HPDE6-E6E7 (cell line): ENCODE data around the gene JUND.

ENCODE experiments used
- DNase-seq: peaks from one replicate; pipeline ENCODE4 v3.0.0; 2011; ENCODE audit warnings: missing footprints; ENCODE audit errors: extremely low spot score

JUND gene

DNA sequence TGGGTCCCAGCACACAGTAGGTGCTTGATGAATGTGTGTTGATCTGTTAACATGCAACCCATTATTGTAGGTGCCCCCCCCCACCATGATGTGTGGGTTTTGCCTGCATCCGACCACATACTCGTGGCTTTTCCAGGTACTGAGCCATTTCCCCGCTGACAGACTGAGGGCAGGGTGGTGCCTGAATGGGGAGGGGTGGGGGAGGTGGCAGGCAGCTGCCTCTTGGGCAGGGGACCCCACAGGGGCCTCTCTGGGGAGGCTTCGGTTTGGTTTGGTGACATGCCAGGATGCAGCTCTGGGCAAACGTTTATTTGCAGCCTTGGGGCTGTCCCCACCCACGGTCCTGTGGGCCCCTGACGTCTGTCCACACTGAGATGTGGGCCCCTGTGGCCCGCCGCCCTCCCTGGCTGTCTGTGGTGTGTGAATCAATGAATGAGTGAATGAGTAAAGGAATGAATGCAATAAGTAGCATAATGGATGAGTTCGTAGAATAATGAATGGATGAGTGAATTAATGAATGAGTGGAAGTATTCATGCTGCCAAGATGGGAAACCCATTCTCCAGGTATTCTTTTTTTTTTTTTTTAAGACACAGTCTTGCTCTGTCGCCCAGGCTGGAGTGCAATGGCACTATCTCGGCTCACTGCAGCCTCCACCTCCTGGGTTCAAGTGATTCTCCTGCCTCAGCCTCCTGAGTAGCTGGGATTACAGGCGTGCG is 9.0 kb upstream of the JUND start:
- no peak for DNase-seq

DNA sequence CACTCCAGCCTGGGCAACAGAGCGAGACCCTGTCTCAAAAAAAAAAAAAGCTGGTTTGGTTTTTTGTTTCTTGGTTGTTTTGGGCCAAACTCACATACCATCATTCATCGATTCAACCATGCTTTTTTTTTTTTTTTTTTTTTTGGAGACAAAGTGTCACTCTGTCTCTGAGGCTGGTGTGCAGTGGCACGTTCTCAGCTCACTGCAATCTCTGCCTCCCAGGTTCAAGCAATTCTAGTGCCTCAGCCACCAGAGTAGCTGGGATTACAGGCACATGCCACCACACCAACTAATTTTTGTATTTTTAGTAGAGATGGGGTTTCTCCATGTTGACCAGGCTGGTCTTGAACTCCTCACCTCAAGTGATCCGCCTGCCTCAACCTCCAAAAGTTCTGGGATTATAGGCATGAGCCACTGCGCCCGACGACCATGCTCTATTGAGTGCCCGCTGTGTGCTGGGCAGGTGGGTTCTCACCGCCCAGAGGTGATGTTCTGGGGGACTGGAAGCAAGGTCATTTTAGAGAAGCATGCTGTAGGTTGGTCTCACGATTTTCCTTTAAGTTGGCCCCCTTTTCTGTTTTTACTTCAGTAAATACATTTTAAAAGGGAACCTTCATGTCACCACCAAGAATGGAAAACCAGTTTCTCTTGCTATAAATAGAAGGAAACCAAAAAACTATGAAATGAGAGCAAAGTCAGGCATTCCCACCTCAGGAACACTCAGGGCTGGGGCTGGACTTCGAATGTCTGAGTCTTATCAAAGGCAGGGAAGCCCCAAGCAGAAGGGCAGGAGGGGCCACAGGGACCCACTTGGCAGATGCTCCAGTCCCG is 8.3 kb upstream of the JUND start:
- DNase-seq, result no peak

DNA sequence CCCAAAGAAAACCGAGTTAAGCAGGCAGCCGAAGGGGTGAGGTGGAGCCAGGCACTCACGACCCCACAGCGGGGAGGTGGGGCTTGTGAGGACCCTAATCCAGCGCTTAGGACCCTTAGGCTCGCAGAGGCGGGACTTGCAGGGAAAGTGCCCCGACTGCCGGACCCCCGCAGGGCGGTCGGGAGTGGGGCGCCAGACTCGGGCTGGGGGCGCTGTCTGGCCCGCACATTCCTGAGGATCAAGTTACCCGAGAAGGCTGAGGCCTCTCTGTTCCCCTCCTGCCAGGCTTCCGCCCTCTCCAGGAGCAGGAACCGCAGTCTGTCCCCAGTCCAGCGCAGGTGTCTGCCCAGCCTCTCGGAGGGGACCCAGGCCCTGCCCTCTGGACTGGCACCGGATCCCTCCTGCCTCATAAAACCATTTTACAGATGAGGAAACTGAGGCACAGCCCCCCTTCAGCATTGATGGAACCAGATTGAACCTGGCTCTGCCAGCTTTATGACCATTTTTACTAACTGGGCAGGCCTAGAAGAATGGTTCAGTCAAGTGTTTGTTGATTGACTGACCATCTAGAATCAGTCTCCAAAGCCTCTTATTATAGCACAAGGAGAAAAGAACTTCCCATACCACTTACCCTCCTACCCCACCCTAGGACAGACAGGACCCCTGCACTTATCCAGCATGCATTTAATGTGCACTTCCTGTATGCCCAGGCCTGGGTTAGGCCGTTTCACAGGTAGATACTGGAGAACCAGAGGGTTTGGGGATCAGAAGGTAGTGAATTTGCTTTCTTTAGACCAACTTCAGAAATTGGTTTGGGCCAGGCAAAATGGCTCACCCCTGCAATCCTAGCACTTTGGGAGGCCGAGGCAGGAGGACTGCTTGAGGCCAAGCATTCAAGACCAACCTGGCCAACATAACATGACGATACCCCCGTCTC is 6.7 kb upstream of the JUND start:
- no peak for DNase-seq

DNA sequence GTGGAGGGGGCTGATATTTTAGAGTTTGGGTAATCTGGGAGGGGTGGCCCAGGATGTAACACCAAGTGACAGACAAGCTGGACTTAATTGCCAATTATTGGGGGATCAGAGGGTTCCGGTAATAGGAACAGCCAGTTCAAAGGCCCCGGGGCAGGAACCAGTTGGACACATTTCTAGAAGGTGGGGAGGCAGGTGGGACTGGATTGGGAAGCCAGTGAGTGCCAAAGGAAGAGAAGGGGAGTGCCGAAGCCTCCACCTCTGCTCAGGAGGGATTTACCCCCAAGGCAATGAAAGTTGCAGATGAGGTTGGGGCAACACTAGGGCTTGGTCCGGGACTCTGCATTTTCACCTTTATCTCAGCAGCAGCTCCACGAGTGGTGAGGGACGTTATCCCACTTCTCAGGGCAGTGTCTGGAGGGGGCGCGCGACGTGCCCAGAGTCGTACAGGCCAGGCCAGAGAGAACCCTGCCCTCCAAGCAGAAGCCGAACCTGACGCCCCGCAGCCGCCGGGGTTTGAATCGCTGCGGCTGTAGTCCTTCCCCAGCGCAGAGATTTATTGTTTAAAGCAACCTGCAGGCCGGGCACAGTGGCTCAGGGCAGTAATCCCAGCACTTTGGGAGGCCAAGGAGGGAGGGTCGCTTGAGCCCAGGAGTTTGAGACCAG is 5.7 kb upstream of the JUND start:
- no peak for DNase-seq

DNA sequence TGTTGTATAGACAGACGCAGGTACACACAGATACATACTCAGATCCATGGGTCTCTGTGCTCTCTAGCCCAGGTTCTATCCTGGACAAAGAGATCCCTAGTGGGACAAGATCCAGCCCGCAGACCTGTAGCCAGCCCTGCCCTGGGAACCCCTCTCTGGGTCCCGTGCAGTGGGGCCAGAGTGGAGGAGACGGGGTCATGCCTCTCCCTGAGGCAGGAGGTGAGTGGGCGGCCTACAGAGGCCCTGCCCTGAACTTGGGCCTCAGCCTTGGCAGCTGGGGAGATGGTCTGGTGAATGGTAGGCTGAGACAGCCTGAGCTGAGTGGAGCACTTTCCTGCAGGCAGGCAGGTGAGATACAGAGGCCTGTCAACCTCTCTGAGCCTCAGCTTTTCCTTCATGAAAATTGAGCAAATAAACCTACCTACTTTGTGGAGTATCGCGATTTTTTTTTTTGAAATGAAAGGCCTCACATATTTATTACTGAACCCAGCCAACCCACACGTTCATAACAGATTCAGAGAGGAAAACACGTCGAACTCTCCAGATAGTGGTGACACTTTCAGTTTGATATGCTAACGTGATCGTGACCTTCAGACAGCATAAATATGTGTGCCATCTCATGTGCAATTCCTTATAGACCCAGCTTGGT is 3.4 kb upstream of the JUND start:
- DNase-seq, result no peak

GRCh38 chr19:18283338-18283737 is 1.9 kb upstream of the JUND start:
- DNase-seq, result no peak

DNA sequence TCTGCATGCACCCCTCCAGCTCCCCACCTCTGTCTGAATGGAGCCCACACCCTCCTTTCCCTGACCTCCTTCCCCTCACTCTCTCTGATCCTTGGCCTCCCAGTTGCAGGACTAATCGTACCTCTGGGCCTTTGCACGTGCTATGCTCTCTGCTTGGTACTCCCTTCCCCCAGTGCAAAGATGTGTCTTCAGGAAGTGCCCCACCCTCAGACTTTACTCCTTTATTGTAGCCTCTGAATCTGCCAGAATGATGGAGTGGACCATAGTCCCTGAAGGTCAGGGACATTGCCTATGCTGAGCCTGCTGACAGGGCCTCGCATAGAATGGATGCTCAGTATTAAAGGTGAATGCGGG is 1.3 kb upstream of the JUND start:
- DNase-seq, result no peak

- DNase-seq, result no peak
Observed at GRCh38 chr19:18282021-18282787, 782 bp upstream of the JUND start.

- DNase-seq, result no peak
Observed at GRCh38 chr19:18280247-18281081, 958 bp downstream of the JUND start.

DNA sequence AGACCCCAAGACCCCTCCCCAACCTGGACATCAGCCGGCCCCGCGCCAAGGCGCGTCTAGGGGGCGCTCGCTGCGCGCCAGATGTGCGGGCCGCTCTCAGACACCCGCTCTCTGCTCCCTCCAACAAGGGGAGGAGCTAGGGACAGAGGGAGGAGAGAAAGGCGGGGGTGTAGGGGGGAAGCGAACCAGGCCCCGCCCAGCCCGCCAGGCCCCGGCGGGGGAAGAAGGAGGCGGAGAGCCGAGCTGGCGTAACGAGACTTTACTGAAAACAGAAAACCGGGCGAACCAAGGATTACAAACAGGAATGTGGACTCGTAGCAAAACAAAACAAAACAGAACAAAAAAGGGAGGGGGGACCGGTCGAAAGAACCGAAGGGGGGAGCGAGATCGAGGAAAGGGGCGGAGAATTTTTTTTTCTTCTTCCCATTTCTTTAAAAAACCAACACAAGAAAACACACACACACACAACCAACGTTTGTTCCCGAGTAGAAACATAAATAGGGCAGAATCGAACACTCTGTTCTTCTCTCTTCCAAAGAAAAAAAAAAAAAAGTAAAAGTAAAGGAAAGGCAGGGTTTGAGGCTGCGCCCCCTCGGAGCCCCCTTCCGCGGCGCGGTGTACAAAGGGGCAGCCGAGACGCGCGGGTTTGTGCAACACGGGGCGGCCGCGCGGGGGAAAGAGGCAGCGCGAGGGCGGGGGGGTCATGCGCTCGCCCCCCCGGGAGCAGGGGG is 1.7 kb downstream of the JUND start:
- DNase-seq, result no peak

DNA sequence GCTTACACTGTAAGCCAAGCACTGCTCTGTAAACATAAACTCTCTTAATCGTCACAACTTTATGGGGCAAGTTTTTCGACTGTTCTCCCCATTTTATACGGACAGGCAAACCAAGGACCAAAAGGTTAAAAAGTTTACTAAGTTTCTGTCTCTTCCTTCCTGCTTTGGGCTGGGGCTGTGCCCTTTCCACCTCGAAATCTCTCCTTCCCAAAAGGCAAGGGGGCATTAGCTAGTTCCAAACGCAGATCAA is 2.2 kb downstream of the JUND start:
- DNase-seq, result no peak

DNA sequence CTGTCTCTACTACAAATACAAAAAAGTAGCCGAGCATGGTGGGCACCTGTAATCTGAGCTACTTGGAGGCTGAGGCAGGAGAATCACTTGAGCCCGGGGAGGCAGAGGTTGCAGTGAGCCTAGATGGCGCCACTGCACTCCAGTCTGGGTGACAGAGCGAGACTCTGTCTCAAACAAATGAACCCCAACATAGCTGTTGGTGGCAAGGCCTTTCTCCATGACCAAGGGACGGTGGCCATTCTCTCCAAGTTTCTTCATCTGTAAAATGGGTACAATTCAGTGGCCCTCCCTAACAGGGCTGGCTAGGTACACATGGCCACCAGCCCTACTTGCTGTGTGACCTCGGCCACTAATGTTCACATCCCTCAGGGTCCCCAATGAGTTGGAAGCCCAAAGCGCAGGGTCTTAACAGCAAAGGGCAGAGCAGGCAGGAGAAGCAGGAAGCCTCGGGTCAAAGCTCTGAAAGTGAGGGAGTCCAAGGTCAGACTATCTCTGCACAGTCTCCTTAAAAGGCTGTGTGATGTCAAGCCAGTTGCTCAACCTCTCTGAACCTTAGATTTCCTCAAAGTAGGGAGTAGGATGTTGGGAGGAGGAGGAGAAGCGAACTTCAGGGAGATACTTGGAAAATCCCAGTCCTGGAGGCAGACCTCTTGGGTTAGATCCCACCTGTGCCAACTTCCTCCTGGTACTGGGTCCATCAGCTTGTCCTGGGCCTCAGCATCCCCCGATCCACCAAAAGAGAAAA is 2.7 kb downstream of the JUND start:
- DNase-seq, result no peak

GRCh38 chr19:18274781-18275356 is 6.6 kb downstream of the JUND start:
- DNase-seq, result no peak

DNA sequence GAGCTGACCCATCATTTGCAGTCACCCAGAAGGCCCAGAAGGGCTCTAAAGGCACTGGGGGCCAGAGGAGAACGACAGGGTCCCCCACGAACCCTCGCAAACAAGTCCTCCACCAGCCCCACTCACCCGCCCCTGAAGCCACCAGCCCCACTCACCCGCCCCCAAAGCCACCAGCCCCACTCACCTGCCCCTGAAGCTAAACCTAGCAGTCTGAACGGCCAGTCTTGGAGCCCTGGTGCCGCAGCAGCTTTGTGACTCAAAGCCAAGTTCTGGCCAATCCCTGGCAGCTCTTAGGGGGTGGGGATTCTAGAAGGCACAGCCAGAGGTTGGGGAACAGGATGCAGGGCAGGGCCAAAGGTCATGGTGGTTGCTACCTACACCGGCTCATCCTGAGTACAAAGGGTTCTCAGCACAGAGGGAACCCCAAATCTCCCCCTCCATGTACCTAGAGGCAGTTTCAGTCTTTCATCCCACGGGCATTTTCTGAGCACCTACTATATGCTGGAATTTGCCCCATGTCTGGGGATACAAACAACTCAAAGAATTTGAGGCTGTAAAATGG is 7.1 kb downstream of the JUND start, which contains the start of gene IQCN:
Gene IQCN, minus strand, starts transcription at position 234 of the 562 bp plus-strand sequence. CDS start 4,974 bp downstream, outside the sequence.
- DNase-seq, result no peak

- no peak for DNase-seq
Observed at GRCh38 chr19:18273561-18274218, 7.7 kb downstream of the JUND start.

GRCh38 chr19:18271433-18271841 is 10.0 kb downstream of the JUND start:
- no peak for DNase-seq

GRCh38 chr19:18270326-18270725 is 11.1 kb downstream of the JUND start:
- DNase-seq, result no peak
